GM12878 (cell line): ENCODE results near the gene ANKRD60. TPM values are rescaled to one million over a fixed set of nuclear protein-coding genes. Genes with fewer than 3 reads are reported as not detected.

Experiments
- ATAC-seq: fragments of 200-7000 bp; cut with Tn5 transposase; 3 replicates; pipeline ENCODE4 v1.9.1; 2020; ENCODE audit warnings: mild to moderate bottlenecking, moderate library complexity
- BruUV-seq: library from RNA; stranded (reverse); fragments of 400-500 nt; replicated peaks from 2 replicates; lab custom pipeline; 2021; lab: Mats Ljungman, UMichigan
- CTCF ChIA-PET: fragments of 300-600 bp; sonication (Branson Sonifier 250); formaldehyde crosslinking; extraction: SDS; loops from one replicate; lab custom pipeline; 2021; ENCODE audit warnings: inconsistent platforms; lab: Yijun Ruan, JAX
- POLR2A ChIA-PET: fragments of 350-600 bp; formaldehyde crosslinking; extraction: SDS; loops from one replicate; lab custom pipeline; 2021; ENCODE audit warnings: inconsistent platforms; lab: Charles Lee
- RAD21 ChIA-PET: fragments of 300-600 bp; sonication (Branson Sonifier 250); formaldehyde crosslinking; loops from one replicate; lab custom pipeline; 2023; ENCODE audit warnings: antibody characterized with exemption; ENCODE audit not compliant: unreplicated experiment; lab: Charles Lee
- SMC1A ChIA-PET: fragments of 300-600 bp; sonication (Branson Sonifier 250); formaldehyde crosslinking; loops from one replicate; lab custom pipeline; 2023; ENCODE audit not compliant: unreplicated experiment, uncharacterized antibody; lab: Charles Lee
- DNase-seq: peaks from one replicate; pipeline ENCODE4 v3.0.0-alpha.2; 2011; ENCODE audit warnings: low read depth, low spot score
- FAIRE-seq: peaks from 3 replicates; lab custom pipeline; 2011; peaks lifted over from hg19 to GRCh38; lab: Jason Lieb, UNC
- H2AFZ ChIP-seq: 2 replicates; pipeline ENCODE4 v1.6.0; 2011; ENCODE audit warnings: low read depth, low read length, control low read depth; ENCODE audit not compliant: control insufficient read depth
- H3K27ac ChIP-seq: 2 replicates; pipeline ENCODE4 v1.5.1; 2011; ENCODE audit warnings: control low read depth; ENCODE audit not compliant: control insufficient read depth, insufficient read depth
- H3K27me3 ChIP-seq, 2 experiments: replicated peaks in 1 of 2; 2 replicates each; pipeline versions ENCODE4 v1.6.0 to v1.6.1; 2011; ENCODE audit warnings: low read length in 1 of 2; ENCODE audit not compliant: control insufficient read depth in 2 of 2, insufficient read depth in 2 of 2
- H3K36me3 ChIP-seq, 2 experiments: 2 replicates each; pipeline ENCODE4 v1.5.1; 2011; ENCODE audit warnings: low read length in 1 of 2; ENCODE audit not compliant: control insufficient read depth in 2 of 2, insufficient read depth in 2 of 2
- H3K4me1 ChIP-seq: 2 replicates; pipeline ENCODE4 v1.6.1; 2011; ENCODE audit warnings: mild to moderate bottlenecking, low read length, moderate library complexity, mixed read lengths; ENCODE audit not compliant: control insufficient read depth, insufficient read depth
- H3K4me2 ChIP-seq: 2 replicates; pipeline ENCODE4 v1.6.0; 2011; ENCODE audit warnings: control low read depth; ENCODE audit not compliant: control insufficient read depth, insufficient read depth
- H3K4me3 ChIP-seq: fragments of 200-600 bp; sonication (generic); 2 replicates; pipeline ENCODE4 v1.5.1; 2016
- H3K79me2 ChIP-seq: 2 replicates; pipeline ENCODE4 v1.6.0; 2011; ENCODE audit warnings: low read length; ENCODE audit not compliant: control insufficient read depth, insufficient read depth
- H3K9ac ChIP-seq: 2 replicates; pipeline ENCODE4 v1.8.0; 2011; ENCODE audit warnings: low read length, control low read depth, mixed read lengths; ENCODE audit not compliant: control insufficient read depth, insufficient read depth
- H3K9me3 ChIP-seq: replicated peaks from 3 replicates; pipeline ENCODE4 v1.5.1; 2011; ENCODE audit warnings: mild to moderate bottlenecking, low read length; ENCODE audit not compliant: control insufficient read depth, insufficient read depth
- H4K20me1 ChIP-seq: 2 replicates; pipeline ENCODE4 v1.6.0; 2011; ENCODE audit not compliant: control insufficient read depth, insufficient read depth
- ETV6 ChIP-seq, 2 experiments: fragments of 450-650 bp in 1 of 2; IDR thresholded peaks in 1 of 2; conservative IDR thresholded peaks in 1 of 2; 2 replicates each; pipeline ENCODE4 v1.6.1; 2014; ENCODE audit warnings: antibody characterized with exemption in 1 of 2, borderline replicate concordance in 1 of 2, low read depth in 1 of 2, mild to moderate bottlenecking in 1 of 2, moderate library complexity in 1 of 2
- NFYB ChIP-seq: IDR thresholded peaks from 2 replicates; pipeline ENCODE4 v1.6.1; 2011; ENCODE audit warnings: low read depth, mild to moderate bottlenecking, low read length, improper control_type of control experiment, moderate library complexity; ENCODE audit not compliant: insufficient read depth
- YBX1 ChIP-seq: fragments of 450-650 bp; IDR thresholded peaks from 2 replicates; pipeline ENCODE4 v1.6.1; 2016; ENCODE audit warnings: antibody characterized with exemption
- WGBS: methylation state at CpG from one replicate; pipeline ENCODE4 v1.1.6; 2016; ENCODE audit warnings: low lambda C conversion rate; ENCODE audit not compliant: insufficient replicate concordance, insufficient coverage; ENCODE audit errors: missing lambda C conversion rate; 5-methylcytosine and 5-hydroxymethylcytosine counted together
- in situ Hi-C: fragments of 300-500 bp; cut with MboI; formaldehyde crosslinking; loops from 9 replicates; pipeline ENCODE4 v1.14.3; 2018; ENCODE audit warnings: mixed read lengths
- intact Hi-C: fragments of 100-400 bp; cut with micrococcal nuclease; formaldehyde crosslinking; loops from one replicate; pipeline ENCODE4 v1.14.2; 2022; ENCODE audit not compliant: unreplicated experiment
- polyA plus RNA-seq, 11 experiments: library from polyadenylated mRNA; depleted of rRNA in 4 of 11; unstranded in 6 of 11; stranded (reverse) in 5 of 11; fragments of >200 nt; fragmentation: Nextera tagmentation in 4 of 11; fragmentation: Illumina TruSeq in 1 of 11; extraction: Ambion mirVana in 4 of 11; extraction: Trizol in 1 of 11; gene quantifications; 1 replicate in 1 of 11; 2 replicates in 10 of 11; pipeline versions ENCODE4 v1.2.1 to v1.2.3, GENCODE V29; 2011 to 2016; ENCODE audit warnings: inconsistent platforms in 2 of 11, missing spikeins in 2 of 11, low read depth in 1 of 11
- total RNA-seq, 4 experiments: library from RNA; depleted of rRNA in 3 of 4; stranded (reverse); fragments of >200 nt in 3 of 4; fragmentation: Illumina TruSeq in 1 of 4; extraction: Trizol in 1 of 4; gene quantifications; 2 replicates each; pipeline versions ENCODE4 v1.2.1 to v1.2.3, GENCODE V29; 2013 to 2021

Gene ANKRD60
- total and polyA plus RNA-seq, 10 of the 15 experiments (the other 5 are each of a cell fraction or from before 2014, with no cell fraction given): not detected

- no peak for FAIRE-seq
- no peak overlapping the region for H3K27ac ChIP-seq
- H3K4me3 ChIP-seq: no peak overlapping the region
- intact Hi-C loops (no loop called here), in situ Hi-C loops (no loop called here)
- H3K4me2 ChIP-seq: no peak overlapping the region
- peaks cover 2 to 3% of the 10 kb centered on the region in 2 experiments; a peak in 2 of 4 replicates for H3K36me3 ChIP-seq
- SMC1A ChIA-PET: interaction anchor here (1.0 to 1.1 kb wide), 3 partner anchors 35 to 193 kb away, joined by 3 to 4 read pairs (median 4); partner anchors contain the start of gene VAPB
- no peak for TF ChIP-seq YBX1
- TF ChIP-seq, all 136 proteins: peak for 0
- ChIA-PET CTCF (interaction anchor here (0.8 to 1.6 kb wide), 4 partner anchors 8 to 192 kb away, joined by 3 to 4 read pairs (median 4); no protein-coding TSS in a partner anchor), POLR2A (no interaction called here), RAD21 (no interaction called here)
- Histone ChIP-seq H3K4me1 (no peaks in the 10 kb centered on the region), H2AFZ (no peak overlapping the region), H3K27me3 (no peaks in the 10 kb centered on the region), H3K9ac (no peak overlapping the region), H3K9me3 (no peaks in the 10 kb centered on the region), H3K79me2 (no peaks in the 10 kb centered on the region), H4K20me1 (no peaks in the 10 kb centered on the region)
- no peak for ATAC-seq
- BruUV-seq: no TSS peak
- DNase-seq: no peak
Measured at GRCh38 chr20:58254890-58255289, 26.4 kb upstream of the ANKRD60 start.

GRCh38 chr20:58251979-58252591, 23.6 kb upstream of the ANKRD60 start:
- WGBS: 60% methylated on average over 2 of the region's 2 CpGs
- no TSS peak for BruUV-seq
- no peak overlapping the region for H3K4me2 ChIP-seq
- DNase-seq: no peak
- no peak overlapping the region for H3K4me3 ChIP-seq
- peaks cover 5 to 6% of the 10 kb centered on the region in 2 experiments; a peak in 3 of 4 replicates for H3K36me3 ChIP-seq
- H3K9ac ChIP-seq: no peak overlapping the region
- in situ Hi-C loops: no loop called here
- no peak for FAIRE-seq
- H3K27ac ChIP-seq: no peak overlapping the region
- RAD21 ChIA-PET: no interaction called here
- POLR2A ChIA-PET: no interaction called here
- H3K4me1 ChIP-seq: no peaks in the 10 kb centered on the region
- CTCF ChIA-PET: interaction anchor here (1.2 to 1.4 kb wide), 3 partner anchors 14 to 70 kb away, joined by 3 to 5 read pairs (median 3); no protein-coding TSS in a partner anchor
- no peak overlapping the region for H2AFZ ChIP-seq
- intact Hi-C loops: no loop called here
- SMC1A ChIA-PET: interaction anchor here (0.6 to 1.5 kb wide), 4 partner anchors 13 to 65 kb away, joined by 3 to 6 read pairs (median 4); no protein-coding TSS in a partner anchor
- H4K20me1 ChIP-seq: no peaks in the 10 kb centered on the region
- H3K79me2 ChIP-seq: no peaks in the 10 kb centered on the region
- no peaks in the 10 kb centered on the region for H3K9me3 ChIP-seq
- no peaks in the 10 kb centered on the region for H3K27me3 ChIP-seq
- TF ChIP-seq ETV6 (conservative IDR thresholded peaks at IDR 0.05 in 1 of 2, IDR thresholded peaks at IDR 0.05 in 1 of 2; ENCODE audit: borderline replicate concordance in 1 of 2, low read depth in 1 of 2) (0 out of 4 replicates have a peak, but pooled peaks of 1 of the 2 experiments have one; percentile 24), NFYB (no peak)
- no peak for ATAC-seq
